ENCODE results near the gene PIGU. TPM values are rescaled to one million over a fixed set of nuclear protein-coding genes. Genes with fewer than 3 reads are reported as not detected.
A peak's percentile ranks its signal among the peaks of the same experiment; 100 is the strongest.

The PIGU gene
- total and polyA plus RNA-seq, 2 of the 13 experiments (the other 11 are each of a cell fraction or from before 2014, with no cell fraction given), result 45.5 to 231 TPM

DNA sequence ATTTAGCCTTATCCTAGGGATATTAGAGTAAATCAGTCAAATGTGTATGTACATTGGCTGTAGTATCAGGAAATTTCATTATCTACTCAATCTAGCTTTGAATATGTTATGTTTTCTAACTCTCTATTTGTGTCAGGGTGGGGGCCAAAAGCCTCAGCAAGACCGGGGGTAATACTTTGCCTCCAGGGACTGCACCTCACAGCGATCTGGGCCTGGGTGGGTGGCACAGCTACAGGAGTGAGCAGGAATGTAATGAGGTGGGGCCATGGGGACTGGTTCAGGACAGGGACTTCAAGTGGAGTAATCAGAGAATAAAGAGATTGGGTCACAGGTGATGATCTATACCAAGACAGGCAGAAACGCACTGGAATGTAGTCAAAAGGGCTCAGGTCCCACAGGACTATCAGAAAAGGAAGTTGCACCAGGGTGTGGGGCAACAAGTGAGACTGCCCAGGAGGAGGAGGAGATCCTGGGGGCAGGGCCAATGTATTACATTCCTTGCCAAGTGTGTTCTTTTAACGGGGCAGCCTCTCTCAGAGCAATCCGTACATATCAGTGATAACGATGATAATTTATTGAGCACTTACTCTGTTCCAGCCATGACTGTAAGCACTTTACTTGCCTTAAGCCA, 54.0 kb downstream of the PIGU start:
- in situ Hi-C loops (cut with HindIII; ENCODE audit: extremely low pct_ligation_motif_present, low pct_unique_long_range_greater_than_20kb), result loop anchor here (5.0 kb wide), 1 partner anchor 54 kb away; the partner anchor contains the start of gene PIGU
- intact Hi-C loops (cut with micrococcal nuclease; ENCODE audit: unreplicated experiment), result loop anchor here (5.0 kb wide), 1 partner anchor 79 kb away; the partner anchor contains the start of gene TP53INP2
- H3K36me3 ChIP-seq (replicated peaks in 1 of 2; ENCODE audit: control insufficient read depth in 1 of 2, insufficient read depth in 2 of 2, low read length in 2 of 2), result peaks cover 4 to 21% of the 10 kb centered on the region in 2 experiments
- TF ChIP-seq U2AF1 (optimal IDR thresholded peaks at IDR 0.05; ENCODE audit: low read depth, low read length) (no peak), TEAD3 (CRISPR knock-in tag; optimal IDR thresholded peaks at IDR 0.05; ENCODE audit: borderline replicate concordance) (peak; percentile 19), ZMYM2 (CRISPR knock-in tag; IDR thresholded peaks at IDR 0.05) (0 out of 2 replicates have a peak, but pooled peaks have one; percentile 31), EP300 (IDR thresholded peaks at IDR 0.05; ENCODE audit: low read depth in 2 of 2, low read length in 2 of 2) (peak in 1 of 2 experiments; percentile 24; a peak in 1 of 4 replicates), EP300 (CRISPR knock-in tag; IDR thresholded peaks at IDR 0.05; ENCODE audit: borderline replicate concordance) (no peak), MIXL1 (CRISPR knock-in tag; IDR thresholded peaks at IDR 0.05) (no peak), CEBPG (CRISPR knock-in tag; IDR thresholded peaks at IDR 0.05) (peak; percentile 4; the same call in 1 of the 2 replicates), ISX (CRISPR knock-in tag; conservative IDR thresholded peaks at IDR 0.05) (no peak)
- TF ChIP-seq, protein P1, sequence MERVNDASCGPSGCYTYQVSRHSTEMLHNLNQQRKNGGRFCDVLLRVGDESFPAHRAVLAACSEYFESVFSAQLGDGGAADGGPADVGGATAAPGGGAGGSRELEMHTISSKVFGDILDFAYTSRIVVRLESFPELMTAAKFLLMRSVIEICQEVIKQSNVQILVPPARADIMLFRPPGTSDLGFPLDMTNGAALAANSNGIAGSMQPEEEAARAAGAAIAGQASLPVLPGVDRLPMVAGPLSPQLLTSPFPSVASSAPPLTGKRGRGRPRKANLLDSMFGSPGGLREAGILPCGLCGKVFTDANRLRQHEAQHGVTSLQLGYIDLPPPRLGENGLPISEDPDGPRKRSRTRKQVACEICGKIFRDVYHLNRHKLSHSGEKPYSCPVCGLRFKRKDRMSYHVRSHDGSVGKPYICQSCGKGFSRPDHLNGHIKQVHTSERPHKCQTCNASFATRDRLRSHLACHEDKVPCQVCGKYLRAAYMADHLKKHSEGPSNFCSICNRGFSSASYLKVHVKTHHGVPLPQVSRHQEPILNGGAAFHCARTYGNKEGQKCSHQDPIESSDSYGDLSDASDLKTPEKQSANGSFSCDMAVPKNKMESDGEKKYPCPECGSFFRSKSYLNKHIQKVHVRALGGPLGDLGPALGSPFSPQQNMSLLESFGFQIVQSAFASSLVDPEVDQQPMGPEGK (CRISPR knock-in tag; IDR thresholded peaks at IDR 0.05), result 0 out of 2 replicates have a peak, but pooled peaks have one; percentile 9
- TF ChIP-seq, protein P2, sequence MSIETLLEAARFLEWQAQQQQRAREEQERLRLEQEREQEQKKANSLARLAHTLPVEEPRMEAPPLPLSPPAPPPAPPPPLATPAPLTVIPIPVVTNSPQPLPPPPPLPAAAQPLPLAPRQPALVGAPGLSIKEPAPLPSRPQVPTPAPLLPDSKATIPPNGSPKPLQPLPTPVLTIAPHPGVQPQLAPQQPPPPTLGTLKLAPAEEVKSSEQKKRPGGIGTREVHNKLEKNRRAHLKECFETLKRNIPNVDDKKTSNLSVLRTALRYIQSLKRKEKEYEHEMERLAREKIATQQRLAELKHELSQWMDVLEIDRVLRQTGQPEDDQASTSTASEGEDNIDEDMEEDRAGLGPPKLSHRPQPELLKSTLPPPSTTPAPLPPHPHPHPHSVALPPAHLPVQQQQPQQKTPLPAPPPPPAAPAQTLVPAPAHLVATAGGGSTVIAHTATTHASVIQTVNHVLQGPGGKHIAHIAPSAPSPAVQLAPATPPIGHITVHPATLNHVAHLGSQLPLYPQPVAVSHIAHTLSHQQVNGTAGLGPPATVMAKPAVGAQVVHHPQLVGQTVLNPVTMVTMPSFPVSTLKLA (IDR thresholded peaks at IDR 0.05), result no peak
- H3K27me3 ChIP-seq (ENCODE audit: control insufficient read depth in 1 of 2, insufficient read depth in 2 of 2, low read length in 2 of 2), result no peaks in the 10 kb centered on the region
- no peaks in the 10 kb centered on the region for H4K20me1 ChIP-seq (ENCODE audit: insufficient read depth, low read length)
- ATAC-seq, result no peak
- H3K4me3 ChIP-seq (replicated peaks in 1 of 3; ENCODE audit: insufficient read depth in 1 of 3, low read depth in 2 of 3, low read length in 3 of 3), result no peak overlapping the region
- no peaks in the 10 kb centered on the region for H3K9me3 ChIP-seq (ENCODE audit: low read length)
- peaks cover 72% of the 10 kb centered on the region for H3K4me1 ChIP-seq (ENCODE audit: insufficient read depth, low read length)
- no peak overlapping the region for H2AFZ ChIP-seq (ENCODE audit: low read length)
- H3K9ac ChIP-seq (ENCODE audit: insufficient read depth, low read depth, low read length), result no peak overlapping the region
- ChIA-PET CTCF (ENCODE audit: low intra/inter-chr PET ratio, low total read pairs) (no interaction called here), POLR2A (interaction anchor here (1.4 to 3.1 kb wide), 5 partner anchors 12 to 320 kb away, joined by 4 to 44 read pairs (median 22); partner anchors contain the start of genes AHCY, PIGU and TP53INP2)
- H3K4me2 ChIP-seq (ENCODE audit: low read depth, low read length), result no peak overlapping the region
- 93% methylated on average over 6 of the region's 6 CpGs for WGBS (ENCODE audit: low lambda C conversion rate)
- BruUV-seq (replicated peaks), result no TSS peak
- DNase-seq (ENCODE audit: low spot score), result no peak
- peak overlapping the region; percentile 89 for H3K27ac ChIP-seq (ENCODE audit: extremely low read length, insufficient read depth, low read length)
- no peak for FAIRE-seq
- H3K79me2 ChIP-seq (ENCODE audit: insufficient read depth, low read length), result no peaks in the 10 kb centered on the region
